ENCODE measurements around the gene TSHZ2.
"Not testable (repeated sequence)": the region's sequence is repeated elsewhere in the genome, so short reads cannot be mapped to it uniquely, and the experiment has no call there.

The TSHZ2 gene

GRCh38 chr20:52962183-52962582, 10.0 kb upstream of the TSHZ2 start:
- no peak for DNase-seq (ENCODE audit: low read depth)

GRCh38 chr20:52963131-52963530, 9.0 kb upstream of the TSHZ2 start:
- DNase-seq (ENCODE audit: low read depth) = no peak

GRCh38 chr20:52964131-52964530, 8.0 kb upstream of the TSHZ2 start:
- DNase-seq (ENCODE audit: low read depth) = no peak

- no peak for DNase-seq (ENCODE audit: low read depth)
Observed at GRCh38 chr20:52965380-52965779, 6.8 kb upstream of the TSHZ2 start.

- DNase-seq (ENCODE audit: low read depth) = no peak
Observed at GRCh38 chr20:52965819-52966218, 6.3 kb upstream of the TSHZ2 start.

GRCh38 chr20:52966543-52966942, 5.6 kb upstream of the TSHZ2 start:
- DNase-seq (ENCODE audit: low read depth) = not testable (repeated sequence)

- DNase-seq (ENCODE audit: low read depth) = no peak
Observed at GRCh38 chr20:52971498-52972189, 514 bp upstream of the TSHZ2 start.

GRCh38 chr20:52972965-52973819, 1.0 kb downstream of the TSHZ2 start:
- peak; percentile 25 for DNase-seq (ENCODE audit: low read depth)

GRCh38 chr20:52974179-52974594, 2.0 kb downstream of the TSHZ2 start:
- no peak for DNase-seq (ENCODE audit: low read depth)

- no peak for DNase-seq (ENCODE audit: low read depth)
Observed at GRCh38 chr20:52975029-52975732, 3.0 kb downstream of the TSHZ2 start.

- DNase-seq (ENCODE audit: low read depth) = no peak
Observed at GRCh38 chr20:52975803-52976531, 3.8 kb downstream of the TSHZ2 start.

GRCh38 chr20:52978851-52979250, 6.7 kb downstream of the TSHZ2 start:
- no peak for DNase-seq (ENCODE audit: low read depth)

- no peak for DNase-seq (ENCODE audit: low read depth)
Observed at GRCh38 chr20:52981051-52981450, 8.9 kb downstream of the TSHZ2 start.

GRCh38 chr20:52983726-52984450, 11.7 kb downstream of the TSHZ2 start:
- DNase-seq (ENCODE audit: low read depth) = no peak

- DNase-seq (ENCODE audit: low read depth) = no peak
Observed at GRCh38 chr20:52984451-52984810, 12.3 kb downstream of the TSHZ2 start.

- DNase-seq (ENCODE audit: low read depth) = no peak
Observed at GRCh38 chr20:52985687-52986086, 13.5 kb downstream of the TSHZ2 start.

GRCh38 chr20:52987295-52987694, 15.1 kb downstream of the TSHZ2 start:
- no peak for DNase-seq (ENCODE audit: low read depth)

GRCh38 chr20:52991830-52992229, 19.7 kb downstream of the TSHZ2 start:
- DNase-seq (ENCODE audit: low read depth) = no peak

GRCh38 chr20:52992632-52993031, 20.5 kb downstream of the TSHZ2 start:
- no peak for DNase-seq (ENCODE audit: low read depth)

- no peak for DNase-seq (ENCODE audit: low read depth)
Observed at GRCh38 chr20:52993076-52993475, 20.9 kb downstream of the TSHZ2 start.

- DNase-seq (ENCODE audit: low read depth) = no peak
Observed at GRCh38 chr20:52994184-52994970, 22.2 kb downstream of the TSHZ2 start.

Measured in activated T-cell treated with anti-CD3 and anti-CD28 coated beads for 1 hour (primary cell).